Natural killer cell (primary cell): ENCODE measurements around the gene LAMA5. TPM values are rescaled to one million over a fixed set of nuclear protein-coding genes. Genes with fewer than 3 reads are reported as not detected.

Experiments used
- ATAC-seq, 3 donors: fragments of 150-1000 bp in 2 of 3; fragments of 200-7000 bp in 1 of 3; cut with Tn5 transposase; 1 replicate in 1 of 3; 2 replicates in 2 of 3; pipeline ENCODE4 v1.10.0; 2021; ENCODE audit warnings: mild to moderate bottlenecking in 2 of 3, moderate library complexity in 2 of 3
- DNase-seq, 2 donors: peaks; one replicate each; pipeline versions ENCODE4 v3.0.0 to v3.0.0-alpha.2; 2013 to 2021; ENCODE audit warnings: mixed read lengths in 1 of 2
- H3K27ac ChIP-seq: one replicate; pipeline ENCODE4 v1.5.1; 2013; ENCODE audit warnings: mild to moderate bottlenecking, low read length
- H3K27me3 ChIP-seq: one replicate; pipeline ENCODE4 v1.6.1; 2013; ENCODE audit warnings: low read length; ENCODE audit not compliant: control insufficient read depth, insufficient read depth
- H3K36me3 ChIP-seq: one replicate; pipeline ENCODE4 v1.6.1; 2013; ENCODE audit warnings: low read length; ENCODE audit not compliant: control insufficient read depth, insufficient read depth
- H3K4me1 ChIP-seq: one replicate; pipeline ENCODE4 v1.6.1; 2013; ENCODE audit warnings: low read length; ENCODE audit not compliant: control insufficient read depth, insufficient read depth
- H3K4me3 ChIP-seq: one replicate; pipeline ENCODE4 v1.5.1; 2013; ENCODE audit warnings: low read length
- H3K9me3 ChIP-seq: one replicate; pipeline ENCODE4 v1.6.1; 2013; ENCODE audit warnings: low read length; ENCODE audit not compliant: control insufficient read depth, insufficient read depth
- H3K27ac Mint-ChIP-seq, 2 donors: one replicate each; pipeline ENCODE4 v1.8.0; 2022; ENCODE audit warnings: mild to moderate bottlenecking in 2 of 2, mixed read lengths in 2 of 2, moderate library complexity in 1 of 2
- H3K27me3 Mint-ChIP-seq, 2 donors: one replicate each; pipeline ENCODE4 v1.8.0; 2022; ENCODE audit warnings: low read depth in 2 of 2, mixed read lengths in 2 of 2
- H3K36me3 Mint-ChIP-seq: one replicate; pipeline ENCODE4 v1.8.0; 2022; ENCODE audit warnings: mixed read lengths
- H3K4me1 Mint-ChIP-seq, 2 donors: one replicate each; pipeline ENCODE4 v1.8.0; 2022; ENCODE audit warnings: mixed read lengths in 2 of 2
- H3K4me3 Mint-ChIP-seq: one replicate; pipeline ENCODE4 v1.8.0; 2022; ENCODE audit warnings: mild to moderate bottlenecking, moderate library complexity, mixed read lengths
- H3K9me3 Mint-ChIP-seq, 2 donors: one replicate each; pipeline ENCODE4 v1.8.0; 2022; ENCODE audit warnings: mixed read lengths in 2 of 2
- CTCF ChIP-seq: fragments of 200-600 bp; IDR thresholded peaks from one replicate; pipeline ENCODE4 v1.8.0; 2022; ENCODE audit warnings: antibody characterized with exemption
- WGBS: methylation state at CpG from one replicate; pipeline ENCODE4 v1.1.7; 2013; ENCODE audit warnings: missing lambda C conversion rate; ENCODE audit not compliant: insufficient coverage; 5-methylcytosine and 5-hydroxymethylcytosine counted together
- intact Hi-C: fragments of 100-400 bp; cut with micrococcal nuclease; formaldehyde crosslinking; loops from one replicate; pipeline ENCODE4 v1.14.2; 2022
- total RNA-seq, 4 donors: library from RNA; stranded (reverse); fragments of 120-200 nt in 1 of 4; gene quantifications; one replicate each; pipeline versions ENCODE4 v1.2.3 to v1.2.4, GENCODE V29; 2013 to 2022

The LAMA5 gene
- total RNA-seq, 3 donors from 2014 or later (not counting 1 experiment from before 2014, with no cell fraction given): 1.0 to 4.3 (median 1.4) TPM

GRCh38 chr20:62372042-62372993 is 5.2 kb upstream of the LAMA5 start:
- Mint-ChIP-seq H3K4me3 (no peak overlapping the region), H3K36me3 (no peaks in the 10 kb centered on the region), H3K4me1 (peaks cover 0 to 6% of the 10 kb centered on the region in 2 donors), H3K27me3 (peaks cover 0 to 26% of the 10 kb centered on the region in 2 donors), H3K27ac (no peak overlapping the region), H3K9me3 (no peaks in the 10 kb centered on the region)
- DNase-seq (no peak), ATAC-seq (no peak)
- Histone ChIP-seq H3K4me1 (peaks cover 14% of the 10 kb centered on the region), H3K36me3 (no peaks in the 10 kb centered on the region), H3K4me3 (no peak overlapping the region), H3K27ac (no peak overlapping the region), H3K27me3 (peaks cover 18% of the 10 kb centered on the region), H3K9me3 (no peaks in the 10 kb centered on the region)
- WGBS: 81% methylated on average over 29 of the region's 29 CpGs
- no peak for TF ChIP-seq CTCF
- intact Hi-C loops: no loop called here

- no peak overlapping the region for H3K4me3 ChIP-seq
- peaks cover 18% of the 10 kb centered on the region for H3K27me3 ChIP-seq
- no peak overlapping the region for H3K27ac ChIP-seq
- peaks cover 15% of the 10 kb centered on the region for H3K4me1 ChIP-seq
- Mint-ChIP-seq H3K36me3 (no peaks in the 10 kb centered on the region), H3K27me3 (peaks cover 0 to 26% of the 10 kb centered on the region in 2 donors), H3K9me3 (no peaks in the 10 kb centered on the region), H3K4me1 (peaks cover 0 to 6% of the 10 kb centered on the region in 2 donors), H3K4me3 (no peak overlapping the region), H3K27ac (no peak overlapping the region)
- TF ChIP-seq CTCF: no peak
- no peaks in the 10 kb centered on the region for H3K36me3 ChIP-seq
- ATAC-seq: no peak
- no peaks in the 10 kb centered on the region for H3K9me3 ChIP-seq
- no peak for DNase-seq
- 92% methylated on average over 8 of the region's 8 CpGs for WGBS
- intact Hi-C loops: no loop called here
These were observed 4.5 kb upstream of the LAMA5 start for GRCh38 chr20:62371588-62372041.

- peaks cover 21% of the 10 kb centered on the region for H3K4me1 ChIP-seq
- ATAC-seq (no peak), DNase-seq (no peak)
- intact Hi-C loops: no loop called here
- TF ChIP-seq CTCF: no peak
- 76% methylated on average over 18 of the region's 18 CpGs for WGBS
- peaks cover 22% of the 10 kb centered on the region for H3K27me3 ChIP-seq
- H3K4me1 Mint-ChIP-seq: peaks cover 0 to 6% of the 10 kb centered on the region in 2 donors
- no peaks in the 10 kb centered on the region for H3K36me3 ChIP-seq
- H3K27ac Mint-ChIP-seq: no peak overlapping the region
- H3K9me3 ChIP-seq: no peaks in the 10 kb centered on the region
- H3K36me3 Mint-ChIP-seq: no peaks in the 10 kb centered on the region
- no peaks in the 10 kb centered on the region for H3K9me3 Mint-ChIP-seq
- H3K27me3 Mint-ChIP-seq: peaks cover 0 to 26% of the 10 kb centered on the region in 2 donors
- no peak overlapping the region for H3K4me3 ChIP-seq
- H3K27ac ChIP-seq: no peak overlapping the region
- no peak overlapping the region for H3K4me3 Mint-ChIP-seq
These were observed 3.9 kb upstream of the LAMA5 start for GRCh38 chr20:62370807-62371587.
